ENCODE measurements around the gene TRAPPC12.

DNA sequence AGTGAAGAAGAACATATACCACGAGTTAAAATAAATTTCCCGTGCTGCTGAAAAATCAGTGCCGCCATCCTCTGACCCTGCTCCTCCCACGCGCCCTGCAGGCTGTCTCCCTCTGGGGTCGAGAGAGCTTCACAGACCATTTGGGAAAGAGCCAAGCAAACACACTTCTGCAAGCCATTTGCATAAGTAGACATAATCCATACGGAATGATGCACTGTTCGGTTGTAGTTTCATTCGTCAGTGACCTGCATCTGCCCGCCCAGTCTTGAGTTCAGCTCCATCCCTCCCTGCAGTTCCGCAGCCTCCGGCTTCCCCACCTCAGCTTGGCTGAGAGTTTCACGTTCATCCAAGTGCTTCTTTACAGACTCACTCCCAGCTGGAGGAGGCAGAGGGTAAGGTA, 69.6 kb downstream of the TRAPPC12 start:
- TF ChIP-seq POLR2A (IDR thresholded peaks at IDR 0.05) (no peak), POLR2AphosphoS5 (IDR thresholded peaks at IDR 0.05) (no peak)
- TF ChIP-seq, protein P1, sequence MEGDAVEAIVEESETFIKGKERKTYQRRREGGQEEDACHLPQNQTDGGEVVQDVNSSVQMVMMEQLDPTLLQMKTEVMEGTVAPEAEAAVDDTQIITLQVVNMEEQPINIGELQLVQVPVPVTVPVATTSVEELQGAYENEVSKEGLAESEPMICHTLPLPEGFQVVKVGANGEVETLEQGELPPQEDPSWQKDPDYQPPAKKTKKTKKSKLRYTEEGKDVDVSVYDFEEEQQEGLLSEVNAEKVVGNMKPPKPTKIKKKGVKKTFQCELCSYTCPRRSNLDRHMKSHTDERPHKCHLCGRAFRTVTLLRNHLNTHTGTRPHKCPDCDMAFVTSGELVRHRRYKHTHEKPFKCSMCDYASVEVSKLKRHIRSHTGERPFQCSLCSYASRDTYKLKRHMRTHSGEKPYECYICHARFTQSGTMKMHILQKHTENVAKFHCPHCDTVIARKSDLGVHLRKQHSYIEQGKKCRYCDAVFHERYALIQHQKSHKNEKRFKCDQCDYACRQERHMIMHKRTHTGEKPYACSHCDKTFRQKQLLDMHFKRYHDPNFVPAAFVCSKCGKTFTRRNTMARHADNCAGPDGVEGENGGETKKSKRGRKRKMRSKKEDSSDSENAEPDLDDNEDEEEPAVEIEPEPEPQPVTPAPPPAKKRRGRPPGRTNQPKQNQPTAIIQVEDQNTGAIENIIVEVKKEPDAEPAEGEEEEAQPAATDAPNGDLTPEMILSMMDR (IDR thresholded peaks at IDR 0.05): no peak

Measured in transverse colon (tissue), 4 donors.